Measurements from ENCODE around the gene MAD1L1.

Gene MAD1L1

GRCh38 chr7:2241580-2242540, 9.1 kb upstream of the MAD1L1 start, which contains the start of the genes MRM2 and NUDT1:
Gene MRM2 (minus strand): TSS chr7:2242205. CDS start chr7:2242169, 36 bp downstream.
Gene NUDT1 (plus strand): TSS chr7:2242226. CDS start chr7:2244575, 2,349 bp downstream.
- DNase-seq, result peak; percentile 58 to 76

DNA sequence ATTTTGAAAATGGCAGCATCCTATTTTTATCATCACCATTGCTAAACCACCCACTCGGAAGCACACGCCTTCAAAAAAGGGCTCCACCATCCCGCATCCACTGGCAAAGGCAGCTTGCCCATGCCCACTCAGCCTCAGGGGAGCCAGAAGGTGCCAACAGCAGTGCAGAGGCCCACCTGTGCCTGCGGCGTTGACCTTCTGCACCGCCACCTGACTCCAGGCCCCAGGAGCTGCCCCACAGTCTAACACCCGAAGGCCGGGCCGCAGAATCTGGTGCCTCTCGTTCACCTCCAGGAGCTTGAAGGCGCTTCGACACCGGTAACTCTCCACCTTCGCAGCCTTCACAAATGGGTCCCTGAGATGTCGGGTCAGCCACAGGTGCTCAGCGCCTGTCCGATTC, 6.5 kb upstream of the MAD1L1 start:
- DNase-seq, result no peak

DNA sequence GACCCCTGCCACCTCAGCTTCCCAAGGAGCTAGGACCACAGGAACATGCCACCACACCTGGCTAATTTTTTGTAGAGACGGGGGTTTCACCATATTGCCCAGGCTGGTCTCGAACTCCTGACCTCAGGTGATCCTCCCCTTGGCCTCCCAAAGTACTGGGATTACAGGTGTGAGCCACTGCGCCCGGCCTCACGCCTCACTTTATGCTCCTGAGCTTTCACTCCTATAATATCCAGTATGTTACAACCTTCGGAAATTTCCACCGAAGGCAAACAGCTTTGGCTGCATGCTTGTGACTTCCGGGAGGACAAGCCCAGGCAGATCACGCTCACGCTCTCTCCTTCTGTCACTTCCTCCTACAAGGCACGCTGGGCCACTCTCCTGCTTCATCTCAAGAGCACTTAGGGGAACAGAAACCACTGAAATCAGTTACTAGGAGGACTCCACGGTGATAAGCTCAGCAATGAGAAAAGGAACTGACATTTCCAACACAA, 4.4 kb upstream of the MAD1L1 start:
- DNase-seq, result peak; percentile 42 to 51

DNA sequence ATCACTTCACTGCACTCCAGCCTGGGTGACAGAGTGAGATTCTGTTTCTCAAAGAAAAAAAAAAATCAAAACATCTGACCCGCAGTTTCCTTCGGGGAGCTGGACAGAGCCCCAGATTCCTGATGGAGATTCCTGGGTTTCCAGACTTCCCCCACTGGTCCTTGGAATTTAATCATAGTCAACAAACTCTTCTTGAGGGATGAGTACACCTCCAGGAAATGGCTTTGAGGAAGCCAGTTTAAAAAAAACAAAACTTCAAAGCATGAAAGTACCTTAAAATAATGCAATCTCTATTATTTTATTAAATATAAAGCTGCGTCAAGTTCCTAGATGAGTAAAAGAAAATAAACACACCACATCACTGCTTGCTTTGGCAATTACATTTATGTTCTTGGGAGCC, 1.2 kb upstream of the MAD1L1 start:
- no peak for DNase-seq

DNA sequence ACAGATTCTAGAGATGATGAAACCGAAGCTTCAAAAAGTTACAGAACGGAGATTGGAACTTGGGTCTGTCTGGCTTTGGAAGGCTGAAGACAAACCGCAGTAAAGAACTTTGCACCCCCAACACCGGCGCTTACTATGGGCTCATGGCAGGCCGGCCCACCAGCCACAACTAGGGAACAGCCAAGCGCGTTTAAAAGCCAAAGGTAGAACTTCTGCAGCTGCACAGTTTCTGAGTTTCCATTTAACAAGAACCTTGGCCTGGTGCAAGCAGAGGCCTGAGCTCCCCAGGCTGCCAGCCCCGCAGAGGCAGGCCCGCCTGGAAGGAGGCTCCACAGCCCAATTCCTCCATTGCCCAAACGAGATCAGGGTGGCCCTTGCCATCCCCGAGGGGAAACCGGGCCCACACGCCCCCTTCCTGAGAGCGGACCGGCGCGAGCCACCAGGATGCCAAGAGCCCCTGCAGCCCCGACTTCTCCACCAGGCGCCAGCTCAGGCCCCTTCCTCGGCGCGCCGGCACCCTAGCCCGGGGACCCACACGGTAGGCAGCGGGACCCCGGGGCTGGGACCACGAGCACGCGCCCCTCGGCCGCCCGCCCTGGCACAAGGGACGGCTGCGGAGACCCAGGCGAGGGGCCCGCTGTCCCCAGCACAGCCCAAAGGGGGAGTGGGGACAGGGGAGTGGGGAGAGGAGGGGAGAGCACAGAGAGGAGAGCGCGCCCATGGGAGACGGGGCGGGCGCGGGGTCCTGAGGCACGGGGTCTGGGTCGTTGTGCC, 566 bp downstream of the MAD1L1 start:
- no peak for DNase-seq

GRCh38 chr7:2230882-2231281, 1.9 kb downstream of the MAD1L1 start:
- no peak for DNase-seq

DNA sequence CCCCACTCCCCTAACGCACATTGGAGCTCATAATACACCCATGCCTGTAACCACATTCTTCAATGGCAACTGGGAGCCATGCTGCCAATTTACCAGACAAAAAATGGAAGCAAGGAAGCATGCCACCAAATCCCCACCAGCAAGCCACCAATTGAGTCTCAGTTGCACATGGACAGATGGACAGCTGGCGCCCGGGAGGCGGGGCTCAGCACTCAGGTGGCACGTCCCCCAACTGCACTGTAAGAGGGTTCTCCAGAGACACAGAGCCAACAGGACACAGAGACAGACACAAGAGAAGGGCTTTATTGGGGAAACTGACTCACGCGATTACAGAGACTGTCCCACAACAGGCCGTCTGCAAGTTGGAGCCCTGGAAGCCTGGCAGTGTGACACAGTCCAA, 2.5 kb downstream of the MAD1L1 start:
- no peak for DNase-seq

DNA sequence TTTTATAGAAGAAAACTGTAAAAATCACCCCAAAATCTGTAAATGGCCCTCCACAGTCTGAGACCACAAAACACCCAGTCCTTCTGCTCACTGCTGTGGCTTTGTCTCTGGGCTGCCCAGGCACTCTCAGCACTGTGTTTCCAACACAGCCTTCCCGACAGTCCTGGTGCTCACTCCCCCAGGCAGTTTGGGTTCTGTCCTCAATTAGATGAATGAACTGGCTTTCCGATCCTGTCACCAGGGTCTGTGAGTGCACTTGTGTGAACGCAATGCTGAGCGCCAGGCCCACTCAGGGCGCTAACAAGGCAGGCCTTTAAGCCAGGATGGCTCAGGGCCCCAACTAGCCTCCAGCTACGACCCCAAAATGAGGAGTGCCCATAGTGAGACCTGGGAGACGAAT, 3.3 kb downstream of the MAD1L1 start:
- no peak for DNase-seq

DNA sequence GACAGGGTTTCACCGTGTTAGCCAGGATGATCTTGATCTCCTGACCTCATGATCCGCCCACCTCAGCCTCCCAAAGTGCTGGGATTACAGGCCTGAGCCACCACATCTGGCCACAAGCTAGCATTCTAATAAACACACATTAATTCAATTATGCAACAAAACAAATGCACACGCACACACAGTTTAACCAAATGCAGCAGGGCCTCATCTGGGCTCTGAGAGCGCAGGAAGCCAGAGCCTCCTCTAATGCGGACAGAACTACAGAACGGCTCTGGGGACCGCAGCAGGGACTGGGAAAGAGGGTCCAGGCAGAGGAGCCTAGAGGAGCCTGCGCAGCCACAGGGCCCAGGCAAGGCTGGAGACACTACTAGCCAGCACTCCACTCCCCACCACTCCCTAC, 3.8 kb downstream of the MAD1L1 start:
- DNase-seq, result no peak

GRCh38 chr7:2227699-2228098, 5.0 kb downstream of the MAD1L1 start:
- DNase-seq, result no peak

DNA sequence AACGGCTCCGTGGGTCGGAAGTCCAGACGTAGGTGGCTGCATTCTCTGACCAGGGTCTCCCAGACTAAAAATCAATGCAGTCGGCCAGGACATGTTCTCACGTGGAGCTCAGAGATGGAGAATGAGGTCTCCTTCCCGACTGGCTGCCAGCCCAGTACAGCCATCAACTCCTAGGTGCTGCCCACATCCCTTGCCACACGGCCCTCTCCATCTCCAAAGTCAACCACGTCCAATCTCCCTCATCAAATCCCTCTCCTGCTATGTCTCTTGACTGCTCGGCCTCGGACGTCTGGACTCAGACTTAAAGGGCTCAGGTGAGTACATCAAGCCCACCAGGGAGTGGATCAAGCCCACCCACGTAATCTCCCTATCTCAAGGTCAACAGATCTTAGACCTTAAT, 6.9 kb downstream of the MAD1L1 start:
- no peak for DNase-seq

DNA sequence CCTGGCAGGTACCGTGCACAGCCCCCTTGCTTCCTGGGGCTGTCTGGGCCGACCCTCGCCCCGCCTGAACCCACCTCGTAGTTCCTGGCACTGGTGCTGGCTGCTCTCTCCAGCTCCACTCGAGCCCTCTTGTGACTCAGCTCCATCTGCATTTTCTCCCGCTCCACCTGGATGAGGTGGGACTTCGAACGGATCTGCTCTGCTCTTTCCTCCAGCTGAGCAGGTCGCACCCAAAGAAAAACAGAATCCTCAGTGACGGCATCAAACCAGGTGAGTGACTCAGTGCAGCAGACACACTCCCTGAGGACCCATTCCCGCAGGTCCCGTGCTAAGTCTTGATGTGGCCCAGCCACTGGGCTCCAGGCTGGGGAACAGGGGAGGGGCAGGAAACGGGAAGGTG, 7.4 kb downstream of the MAD1L1 start:
- DNase-seq, result no peak

DNA sequence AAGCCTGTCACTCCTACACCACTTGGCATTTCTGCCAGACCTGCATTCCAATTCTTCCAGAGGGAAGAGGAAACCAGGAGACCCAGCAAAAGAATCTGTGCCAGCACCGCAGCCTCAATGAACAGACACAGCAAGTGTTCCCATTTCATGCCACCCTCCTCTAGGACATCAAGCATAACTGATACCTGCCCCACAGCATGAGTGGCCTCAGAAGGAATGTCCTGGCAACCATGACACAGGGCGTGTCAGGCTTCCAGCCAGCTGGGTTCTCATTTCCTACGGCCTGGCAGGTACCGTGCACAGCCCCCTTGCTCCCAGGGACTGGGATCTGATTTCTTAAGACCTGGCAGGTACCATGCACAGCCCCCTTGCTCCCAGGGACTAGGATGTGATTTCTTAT, 7.8 kb downstream of the MAD1L1 start:
- no peak for DNase-seq

DNA sequence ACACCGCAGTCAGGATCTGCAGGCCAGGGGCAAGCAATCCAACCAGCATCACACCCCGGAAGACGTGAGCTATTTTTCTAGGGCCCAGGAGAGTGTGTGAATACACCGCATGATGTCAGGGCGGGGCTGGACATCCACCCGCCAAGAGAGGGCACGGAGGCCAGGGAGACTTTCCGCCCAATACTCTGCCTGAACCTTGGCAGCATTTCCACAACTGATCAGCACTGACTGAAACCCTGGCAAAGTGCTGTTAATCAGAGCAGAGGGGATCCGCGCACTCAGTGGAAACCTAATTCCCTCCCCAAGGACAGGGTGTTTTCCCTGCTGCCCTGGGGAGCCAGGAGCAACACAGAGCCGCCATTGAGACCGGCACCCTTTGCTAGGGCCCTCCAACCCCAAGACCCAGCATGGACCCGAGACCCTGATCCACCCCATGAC, 8.2 kb downstream of the MAD1L1 start:
- DNase-seq, result no peak

- DNase-seq, result no peak
Observed at GRCh38 chr7:2223321-2223720, 9.4 kb downstream of the MAD1L1 start.

GRCh38 chr7:2222516-2222915, 10.2 kb downstream of the MAD1L1 start:
- no peak for DNase-seq

DNA sequence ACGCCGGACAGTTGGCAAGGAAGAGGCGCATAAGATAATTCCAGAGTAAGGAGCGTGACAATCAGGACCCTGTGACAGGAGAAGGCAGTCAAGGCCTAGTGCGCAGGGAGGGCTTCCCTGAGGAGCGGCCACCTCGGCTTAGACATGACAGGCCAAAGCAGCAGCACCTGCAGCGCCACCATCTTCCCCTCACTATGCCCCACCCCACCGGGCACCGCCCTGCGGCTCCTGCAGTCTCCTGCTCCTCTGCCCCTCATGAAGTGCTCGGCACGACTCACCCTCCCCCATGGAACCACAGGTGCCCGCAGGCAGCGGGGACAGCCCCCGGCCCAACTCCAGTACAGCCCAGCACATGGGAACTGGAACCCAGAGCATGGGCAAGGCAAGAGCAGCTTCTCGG, 11.8 kb downstream of the MAD1L1 start:
- DNase-seq, result no peak

DNA sequence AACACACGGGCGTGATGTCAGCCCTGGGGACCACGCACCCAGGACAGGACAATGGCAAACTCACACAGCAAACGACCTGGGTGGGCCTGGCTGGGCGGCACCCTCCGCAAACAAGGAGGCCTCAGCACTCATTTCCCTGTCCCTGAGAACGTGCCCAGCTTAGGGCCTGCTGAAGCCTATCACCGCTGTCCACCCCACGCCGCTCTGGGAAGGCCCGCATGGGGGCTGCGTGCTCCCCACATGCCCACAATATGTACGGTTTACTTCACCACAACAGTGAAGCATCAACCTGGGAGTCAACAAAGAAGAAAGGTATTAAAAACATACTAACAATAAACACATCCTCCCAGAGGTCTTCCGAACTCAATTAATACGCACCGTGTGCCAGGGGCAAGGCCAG, 12.2 kb downstream of the MAD1L1 start:
- DNase-seq, result no peak

GRCh38 chr7:2220030-2220429, 12.7 kb downstream of the MAD1L1 start:
- DNase-seq, result no peak

- no peak for DNase-seq
Observed at GRCh38 chr7:2219606-2220005, 13.1 kb downstream of the MAD1L1 start.

GRCh38 chr7:2219136-2219535, 13.6 kb downstream of the MAD1L1 start:
- no peak for DNase-seq

- no peak for DNase-seq
Observed at GRCh38 chr7:2218444-2218785, 14.3 kb downstream of the MAD1L1 start.

DNA sequence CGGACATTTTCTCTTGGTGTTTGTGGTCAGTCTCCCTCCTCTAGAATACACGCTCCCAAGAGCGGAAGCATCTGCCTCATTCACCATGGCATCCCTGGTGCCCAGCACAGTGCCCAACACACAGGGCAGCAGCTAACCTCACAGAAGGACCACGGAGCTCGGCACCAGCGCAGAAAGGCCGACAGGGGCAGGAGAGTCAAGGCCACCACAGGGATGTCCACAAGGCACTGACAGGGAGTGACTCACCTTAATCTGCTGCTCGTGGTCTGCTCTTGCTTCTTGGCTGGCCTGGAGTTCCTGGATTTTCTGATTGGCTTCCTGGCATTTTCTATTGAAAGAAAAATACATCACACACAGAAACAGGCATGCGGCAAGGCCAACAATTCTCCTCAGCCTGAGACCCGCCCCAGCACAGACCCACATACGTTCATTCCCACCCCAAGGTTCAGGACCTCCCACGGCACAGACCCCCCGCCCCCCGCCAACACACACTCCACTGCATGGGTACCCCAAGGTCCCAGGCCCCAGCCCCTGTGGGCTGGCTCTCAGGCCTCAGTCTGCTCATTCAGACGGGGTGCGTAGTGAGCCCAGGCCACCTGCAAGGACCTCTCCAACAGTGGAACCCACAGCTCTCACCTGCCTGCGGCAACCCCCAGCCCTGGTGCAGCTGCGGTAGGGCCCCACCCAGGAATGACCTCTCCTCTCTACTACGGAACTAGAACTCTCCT, 14.9 kb downstream of the MAD1L1 start:
- DNase-seq, result no peak

All from NCI-H187 (cell line).